Neuronal stem cell (in vitro differentiated cells): ENCODE results near the gene CSF2RB.
A peak's percentile ranks its signal among the peaks of the same experiment; 100 is the strongest.

ENCODE experiments used
- DNase-seq: peaks from one replicate; pipeline ENCODE4 v3.0.0-alpha.2; 2013; ENCODE audit warnings: low spot score
- H2AFZ ChIP-seq: one replicate; pipeline ENCODE4 v1.6.1; 2013; ENCODE audit warnings: mild to moderate bottlenecking, low read length, inconsistent platforms
- H2AK5ac ChIP-seq: 2 replicates; pipeline ENCODE4 v1.6.1; 2013; ENCODE audit warnings: low read depth, mild to moderate bottlenecking, inconsistent platforms, low read length, moderate library complexity, mixed read lengths
- H2BK120ac ChIP-seq: 2 replicates; pipeline ENCODE4 v1.6.1; 2013; ENCODE audit warnings: low read depth, mild to moderate bottlenecking, inconsistent platforms, low read length, moderate library complexity, mixed read lengths
- H2BK12ac ChIP-seq: one replicate; pipeline ENCODE4 v1.6.1; 2013; ENCODE audit warnings: low read length, inconsistent platforms
- H2BK15ac ChIP-seq: 2 replicates; pipeline ENCODE4 v1.6.1; 2013; ENCODE audit warnings: mild to moderate bottlenecking, low read length, inconsistent platforms, mixed read lengths
- H2BK5ac ChIP-seq: one replicate; pipeline ENCODE4 v1.6.1; 2013; ENCODE audit warnings: inconsistent platforms, mild to moderate bottlenecking, low read length, moderate library complexity
- H3K14ac ChIP-seq: one replicate; pipeline ENCODE4 v1.6.1; 2013; ENCODE audit warnings: low read length, inconsistent platforms
- H3K18ac ChIP-seq: 2 replicates; pipeline ENCODE4 v1.6.1; 2013; ENCODE audit warnings: low read length, inconsistent platforms
- H3K23ac ChIP-seq: 2 replicates; pipeline ENCODE4 v1.6.1; 2013; ENCODE audit warnings: low read depth, mild to moderate bottlenecking, mixed read lengths, low read length, inconsistent platforms; ENCODE audit not compliant: poor library complexity
- H3K27ac ChIP-seq: replicated peaks from 3 replicates; pipeline ENCODE4 v1.5.1; 2013; ENCODE audit warnings: low read length, inconsistent platforms
- H3K27me3 ChIP-seq, 3 experiments: 2 replicates each; pipeline ENCODE4 v1.6.1; 2013; ENCODE audit warnings: low read length in 3 of 3, mild to moderate bottlenecking in 2 of 3, inconsistent platforms in 1 of 3, low read depth in 1 of 3, mixed read lengths in 1 of 3, moderate library complexity in 1 of 3; ENCODE audit not compliant: control insufficient read depth in 3 of 3, insufficient read depth in 3 of 3
- H3K36me3 ChIP-seq, 2 donors: replicated peaks in 1 of 2; 2 replicates each; pipeline ENCODE4 v1.6.1; 2013; ENCODE audit warnings: low read length in 2 of 2; ENCODE audit not compliant: control insufficient read depth in 2 of 2, insufficient read depth in 2 of 2
- H3K4ac ChIP-seq: 2 replicates; pipeline ENCODE4 v1.6.1; 2013; ENCODE audit warnings: inconsistent platforms, mild to moderate bottlenecking, low read length, moderate library complexity
- H3K4me1 ChIP-seq, 2 donors: 1 replicate in 1 of 2; 2 replicates in 1 of 2; pipeline ENCODE4 v1.6.1; 2013; ENCODE audit warnings: low read length in 2 of 2, low read depth in 1 of 2; ENCODE audit not compliant: control insufficient read depth in 2 of 2, insufficient read depth in 1 of 2
- H3K4me2 ChIP-seq: one replicate; pipeline ENCODE4 v1.6.1; 2013; ENCODE audit warnings: mild to moderate bottlenecking, low read length, inconsistent platforms; ENCODE audit not compliant: insufficient read depth, poor library complexity, severe bottlenecking
- H3K4me3 ChIP-seq, 2 donors: 2 replicates each; pipeline ENCODE4 v1.5.1; 2013; ENCODE audit warnings: low read length in 2 of 2, mild to moderate bottlenecking in 2 of 2, inconsistent platforms in 1 of 2, moderate library complexity in 1 of 2
- H3K79me1 ChIP-seq: one replicate; pipeline ENCODE4 v1.6.1; 2013; ENCODE audit warnings: low read depth, mild to moderate bottlenecking, inconsistent platforms, low read length, moderate library complexity
- H3K9ac ChIP-seq: one replicate; pipeline ENCODE4 v1.6.1; 2013; ENCODE audit warnings: mild to moderate bottlenecking, low read depth, low read length, inconsistent platforms; ENCODE audit not compliant: poor library complexity
- H3K9me3 ChIP-seq, 2 donors: replicated peaks in 1 of 2; 2 replicates each; pipeline versions ENCODE3 to v1.6.1; 2013; ENCODE audit warnings: low read length in 2 of 2, mild to moderate bottlenecking in 2 of 2, inconsistent platforms in 1 of 2, low read depth in 1 of 2, mixed read lengths in 1 of 2, moderate library complexity in 1 of 2; ENCODE audit not compliant: control insufficient read depth in 2 of 2, insufficient read depth in 1 of 2
- H4K8ac ChIP-seq: one replicate; pipeline ENCODE4 v1.6.1; 2013; ENCODE audit warnings: low read depth, mild to moderate bottlenecking, inconsistent platforms, low read length, moderate library complexity
- H4K91ac ChIP-seq: one replicate; pipeline ENCODE4 v1.6.1; 2013; ENCODE audit warnings: low read length, low read depth, mild to moderate bottlenecking, inconsistent platforms; ENCODE audit not compliant: poor library complexity
- WGBS, 2 donors: extraction: QIAGEN DNeasy Blood & Tissue Kit; methylation state at CpG; one replicate each; pipeline ENCODE4 v1.1.7; 2013; ENCODE audit warnings: missing lambda C conversion rate in 2 of 2, mixed read lengths in 1 of 2; ENCODE audit not compliant: insufficient read length in 2 of 2, insufficient replicate concordance in 1 of 2; ENCODE audit errors: extremely low coverage in 2 of 2; 5-methylcytosine and 5-hydroxymethylcytosine counted together

The CSF2RB gene

DNA sequence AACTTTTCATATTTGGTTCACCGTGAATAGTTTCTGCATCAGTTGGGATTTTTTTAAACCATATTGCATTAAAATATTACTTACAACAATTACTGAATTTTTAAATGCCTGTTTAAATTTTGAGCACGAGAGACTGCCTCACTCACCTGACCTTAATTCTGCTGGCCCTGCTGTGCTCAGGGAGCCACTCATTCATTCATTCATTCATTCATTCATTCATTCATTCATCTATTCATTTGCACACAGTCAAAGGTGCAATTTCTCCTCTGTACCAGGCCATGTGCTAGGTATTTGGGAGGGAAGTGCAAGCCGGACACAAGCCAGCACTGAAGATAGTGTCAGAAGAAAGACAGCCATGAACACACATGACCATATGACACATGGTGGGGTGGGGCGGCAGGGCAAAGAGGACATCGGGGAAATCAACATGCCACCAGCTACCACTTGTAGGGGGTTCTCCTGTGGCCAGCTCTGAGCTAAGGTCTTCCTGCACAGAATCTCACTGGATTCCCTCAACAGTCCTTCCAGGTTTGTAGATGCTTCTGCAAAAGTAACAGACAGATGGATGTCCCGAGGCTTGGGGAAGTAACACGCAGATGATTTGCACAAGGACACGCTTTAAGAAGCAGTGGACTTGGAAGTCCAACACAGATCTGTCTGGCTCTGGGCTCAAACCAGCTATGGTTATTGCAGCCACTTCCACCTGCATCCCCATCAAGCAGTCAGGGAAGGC, 568 bp upstream of the CSF2RB start:
- H3K27me3 ChIP-seq = peaks cover 0 to 36% (median 0%) of the 10 kb centered on the region in 3 experiments
- no peak for DNase-seq

GRCh38 chr22:36914390-36914752, 943 bp downstream of the CSF2RB start:
- no peaks in the 10 kb centered on the region for H3K4me1 ChIP-seq
- H4K8ac ChIP-seq = no peak overlapping the region
- H2AK5ac ChIP-seq = no peak overlapping the region
- WGBS, 2 donors = no CpG with 5 or more reads among the region's 1 CpG
- H3K27ac ChIP-seq = no peak overlapping the region
- H3K79me1 ChIP-seq = no peaks in the 10 kb centered on the region
- no peak overlapping the region for H4K91ac ChIP-seq
- H3K27me3 ChIP-seq = peaks cover 0 to 36% (median 0%) of the 10 kb centered on the region in 3 experiments
- no peak overlapping the region for H2BK12ac ChIP-seq
- no peak overlapping the region for H3K23ac ChIP-seq
- no peak overlapping the region for H2BK5ac ChIP-seq
- no peak overlapping the region for H3K18ac ChIP-seq
- no peak overlapping the region for H3K9ac ChIP-seq
- H3K9me3 ChIP-seq = no peaks in the 10 kb centered on the region
- no peak overlapping the region for H3K4ac ChIP-seq
- H2BK120ac ChIP-seq = no peak overlapping the region
- no peak overlapping the region for H2BK15ac ChIP-seq
- H3K36me3 ChIP-seq = no peaks in the 10 kb centered on the region
- no peak overlapping the region for H3K4me2 ChIP-seq
- H3K4me3 ChIP-seq = no peak overlapping the region
- no peak for DNase-seq
- no peak overlapping the region for H3K14ac ChIP-seq
- no peak overlapping the region for H2AFZ ChIP-seq

More for the DNA sequence above, 568 bp upstream of the CSF2RB start:
- Histone ChIP-seq H4K91ac (no peak overlapping the region), H3K4me3 (peak overlapping the region in 1 of 2 donors; percentile 23), H3K79me1 (no peaks in the 10 kb centered on the region), H3K9ac (no peak overlapping the region), H2BK12ac (no peak overlapping the region), H3K4me2 (no peak overlapping the region), H2BK120ac (no peak overlapping the region), H3K4me1 (no peaks in the 10 kb centered on the region), H3K9me3 (no peaks in the 10 kb centered on the region), H2AFZ (no peak overlapping the region), H2AK5ac (peak overlapping the region; percentile 37), H3K14ac (no peak overlapping the region), H3K4ac (no peak overlapping the region), H4K8ac (no peak overlapping the region), H3K18ac (no peak overlapping the region), H3K36me3 (no peaks in the 10 kb centered on the region), H3K27ac (no peak overlapping the region), H2BK15ac (no peak overlapping the region), H3K23ac (no peak overlapping the region), H2BK5ac (no peak overlapping the region)
- no CpG with 5 or more reads among the region's 8 CpGs for WGBS, 2 donors

GRCh38 chr22:36916034-36916433, 2.6 kb downstream of the CSF2RB start:
- no peak overlapping the region for H2BK12ac ChIP-seq
- H2AFZ ChIP-seq = no peak overlapping the region
- no peak overlapping the region for H4K8ac ChIP-seq
- H3K9me3 ChIP-seq = no peaks in the 10 kb centered on the region
- H3K4ac ChIP-seq = no peak overlapping the region
- H3K4me3 ChIP-seq = no peak overlapping the region
- no peak overlapping the region for H2AK5ac ChIP-seq
- no peak for DNase-seq
- no peak overlapping the region for H2BK120ac ChIP-seq
- H3K36me3 ChIP-seq = no peaks in the 10 kb centered on the region
- no peak overlapping the region for H3K27ac ChIP-seq
- H3K4me1 ChIP-seq = no peaks in the 10 kb centered on the region
- H3K9ac ChIP-seq = no peak overlapping the region
- no peaks in the 10 kb centered on the region for H3K79me1 ChIP-seq
- H3K14ac ChIP-seq = no peak overlapping the region
- no peak overlapping the region for H2BK15ac ChIP-seq
- no peak overlapping the region for H3K23ac ChIP-seq
- no peak overlapping the region for H4K91ac ChIP-seq
- no peak overlapping the region for H2BK5ac ChIP-seq
- no peak overlapping the region for H3K18ac ChIP-seq
- H3K4me2 ChIP-seq = no peak overlapping the region
- H3K27me3 ChIP-seq = peaks cover 0 to 30% (median 0%) of the 10 kb centered on the region in 3 experiments

GRCh38 chr22:36918586-36919284, 5.3 kb downstream of the CSF2RB start:
- Histone ChIP-seq H3K27ac (no peak overlapping the region), H2BK15ac (no peak overlapping the region), H4K91ac (no peak overlapping the region), H3K4me2 (no peak overlapping the region), H3K4me1 (peaks cover 11 to 12% of the 10 kb centered on the region in 2 donors), H2BK5ac (no peak overlapping the region), H2AFZ (no peak overlapping the region), H3K23ac (no peak overlapping the region), H2BK12ac (no peak overlapping the region), H3K36me3 (no peaks in the 10 kb centered on the region), H2BK120ac (no peak overlapping the region), H3K27me3 (peaks cover 0 to 8% (median 0%) of the 10 kb centered on the region in 3 experiments), H3K14ac (no peak overlapping the region), H2AK5ac (no peak overlapping the region), H3K9me3 (no peaks in the 10 kb centered on the region), H4K8ac (no peak overlapping the region), H3K79me1 (no peaks in the 10 kb centered on the region), H3K18ac (no peak overlapping the region), H3K4me3 (no peak overlapping the region), H3K9ac (no peak overlapping the region), H3K4ac (no peak overlapping the region)
- no CpG with 5 or more reads among the region's 3 CpGs for WGBS, 2 donors
- DNase-seq = no peak
